WI38 (cell line): ENCODE data around the gene GRB2.

Experiments used
- H3K4me3 ChIP-seq: 2 replicates; pipeline ENCODE4 v1.5.1; 2011; ENCODE audit warnings: low read depth, mild to moderate bottlenecking, control low read depth, low read length
- TF ChIP-seq, protein P1 (sequence below): IDR thresholded peaks from 2 replicates; pipeline ENCODE4 v1.5.1; 2012; ENCODE audit warnings: low read depth, mild to moderate bottlenecking, control low read depth, low read length

GRB2 gene

DNA sequence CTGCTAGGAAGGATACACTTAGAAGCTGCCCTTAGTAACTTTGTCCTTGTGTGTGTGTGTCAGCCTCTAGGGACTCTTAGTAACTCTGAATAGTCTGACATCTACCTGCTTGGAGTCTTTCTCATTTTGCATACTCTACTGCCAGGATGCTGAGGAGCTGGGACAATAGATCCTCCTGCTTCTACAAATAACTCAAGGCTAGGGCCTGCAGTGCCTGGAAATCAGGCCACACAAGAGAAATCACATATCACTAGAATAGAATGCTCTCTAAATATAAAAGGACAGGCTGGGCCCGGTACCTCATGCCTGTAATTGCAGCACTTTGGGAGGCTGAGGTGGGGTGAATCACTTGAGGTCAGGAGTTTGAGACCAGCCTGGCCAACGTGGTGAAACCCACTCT is 77.7 kb downstream of the GRB2 start:
- TF ChIP-seq, protein P1, sequence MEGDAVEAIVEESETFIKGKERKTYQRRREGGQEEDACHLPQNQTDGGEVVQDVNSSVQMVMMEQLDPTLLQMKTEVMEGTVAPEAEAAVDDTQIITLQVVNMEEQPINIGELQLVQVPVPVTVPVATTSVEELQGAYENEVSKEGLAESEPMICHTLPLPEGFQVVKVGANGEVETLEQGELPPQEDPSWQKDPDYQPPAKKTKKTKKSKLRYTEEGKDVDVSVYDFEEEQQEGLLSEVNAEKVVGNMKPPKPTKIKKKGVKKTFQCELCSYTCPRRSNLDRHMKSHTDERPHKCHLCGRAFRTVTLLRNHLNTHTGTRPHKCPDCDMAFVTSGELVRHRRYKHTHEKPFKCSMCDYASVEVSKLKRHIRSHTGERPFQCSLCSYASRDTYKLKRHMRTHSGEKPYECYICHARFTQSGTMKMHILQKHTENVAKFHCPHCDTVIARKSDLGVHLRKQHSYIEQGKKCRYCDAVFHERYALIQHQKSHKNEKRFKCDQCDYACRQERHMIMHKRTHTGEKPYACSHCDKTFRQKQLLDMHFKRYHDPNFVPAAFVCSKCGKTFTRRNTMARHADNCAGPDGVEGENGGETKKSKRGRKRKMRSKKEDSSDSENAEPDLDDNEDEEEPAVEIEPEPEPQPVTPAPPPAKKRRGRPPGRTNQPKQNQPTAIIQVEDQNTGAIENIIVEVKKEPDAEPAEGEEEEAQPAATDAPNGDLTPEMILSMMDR, result no peak
- no peak overlapping the region for H3K4me3 ChIP-seq

DNA sequence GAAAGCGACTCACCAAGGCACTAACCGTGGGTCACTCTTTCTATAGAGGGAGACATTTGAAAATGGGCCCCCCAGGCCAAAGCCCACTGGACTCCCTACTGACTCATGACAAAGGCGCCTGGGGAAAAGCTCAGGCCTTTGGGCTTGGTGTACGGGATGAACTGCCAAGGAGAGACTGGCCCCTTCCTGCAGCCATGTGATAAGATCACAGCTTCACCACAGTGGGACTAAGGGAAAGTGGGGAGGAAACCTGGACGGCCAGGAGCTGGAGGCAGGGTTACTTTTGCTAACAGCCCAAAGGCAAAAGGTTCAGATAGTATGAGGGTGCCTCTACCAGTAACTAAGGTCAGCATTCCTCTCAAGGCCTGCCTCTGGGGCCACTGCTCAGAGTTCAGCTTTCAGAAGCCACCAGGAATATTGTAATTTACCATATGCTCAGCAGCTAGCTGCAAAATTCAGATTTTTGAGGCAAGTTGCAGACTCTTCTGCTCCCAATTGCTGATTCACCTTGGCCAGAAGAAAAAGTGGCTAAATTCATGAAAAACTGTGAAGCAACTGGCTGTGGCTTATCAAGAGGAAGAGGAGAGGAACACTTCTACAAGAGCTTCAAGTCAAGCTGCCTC is 79.1 kb downstream of the GRB2 start:
- TF ChIP-seq, protein P1, result no peak
- H3K4me3 ChIP-seq, result no peak overlapping the region

DNA sequence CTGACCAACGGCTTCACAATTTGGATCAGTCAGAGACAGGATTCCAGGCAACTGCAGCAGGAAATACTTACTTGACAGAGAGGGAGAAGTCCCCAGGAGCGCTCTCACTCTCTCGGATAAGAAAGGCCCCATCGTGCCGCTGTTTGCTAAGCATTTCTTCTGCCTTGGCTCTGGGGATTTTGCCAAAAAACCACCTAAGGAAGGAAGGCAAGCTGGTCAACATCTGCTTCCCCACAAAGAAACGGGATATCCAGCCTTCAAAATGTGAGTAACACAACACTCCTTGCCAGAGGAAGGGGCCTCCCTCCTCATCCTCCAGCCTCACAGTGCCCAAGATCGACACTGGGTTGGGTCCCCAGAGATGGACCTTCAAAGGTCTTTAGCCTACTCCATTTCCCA is 79.7 kb downstream of the GRB2 start:
- no peak overlapping the region for H3K4me3 ChIP-seq
- TF ChIP-seq, protein P1, result no peak

DNA sequence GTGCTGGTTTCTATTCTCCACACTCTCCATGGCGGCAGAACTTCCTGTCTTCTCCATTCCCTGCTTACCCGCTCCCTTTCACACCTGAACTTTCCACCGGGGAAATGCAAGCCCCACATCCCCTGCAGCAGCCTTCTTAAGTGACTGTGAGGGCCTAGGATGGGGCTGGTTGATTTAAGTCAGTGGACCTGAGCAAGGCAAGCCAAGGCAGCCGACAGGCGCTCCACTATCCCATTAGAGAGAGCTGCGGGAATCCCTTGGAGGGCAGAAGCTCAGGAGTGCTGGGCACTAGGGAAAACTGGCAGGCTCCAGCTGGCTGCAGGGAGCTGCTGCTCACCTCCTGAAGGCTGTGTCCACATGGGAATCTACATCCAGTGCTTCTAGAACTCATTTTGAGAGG is 80.1 kb downstream of the GRB2 start:
- H3K4me3 ChIP-seq, result no peak overlapping the region
- TF ChIP-seq, protein P1, result no peak

DNA sequence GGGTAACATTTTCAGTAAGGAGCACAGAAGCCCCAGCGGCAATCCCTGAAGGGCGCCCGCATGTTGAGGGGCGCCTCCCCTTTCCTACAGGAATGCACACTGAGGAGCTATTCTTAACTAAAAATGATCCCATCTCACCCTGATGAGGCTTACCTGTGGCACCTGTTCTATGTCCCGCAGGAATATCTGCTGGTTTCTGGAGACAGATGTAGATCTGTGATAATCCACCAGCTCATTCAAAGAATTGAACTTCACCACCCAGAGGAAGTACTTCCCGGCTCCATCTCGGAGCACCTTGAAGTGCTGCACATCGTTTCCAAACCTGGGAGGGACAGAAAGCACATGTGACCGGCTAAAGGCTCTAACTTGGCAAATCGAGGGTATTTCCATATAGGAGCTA is 84.0 kb downstream of the GRB2 start:
- TF ChIP-seq, protein P1, result no peak
- H3K4me3 ChIP-seq, result no peak overlapping the region

DNA sequence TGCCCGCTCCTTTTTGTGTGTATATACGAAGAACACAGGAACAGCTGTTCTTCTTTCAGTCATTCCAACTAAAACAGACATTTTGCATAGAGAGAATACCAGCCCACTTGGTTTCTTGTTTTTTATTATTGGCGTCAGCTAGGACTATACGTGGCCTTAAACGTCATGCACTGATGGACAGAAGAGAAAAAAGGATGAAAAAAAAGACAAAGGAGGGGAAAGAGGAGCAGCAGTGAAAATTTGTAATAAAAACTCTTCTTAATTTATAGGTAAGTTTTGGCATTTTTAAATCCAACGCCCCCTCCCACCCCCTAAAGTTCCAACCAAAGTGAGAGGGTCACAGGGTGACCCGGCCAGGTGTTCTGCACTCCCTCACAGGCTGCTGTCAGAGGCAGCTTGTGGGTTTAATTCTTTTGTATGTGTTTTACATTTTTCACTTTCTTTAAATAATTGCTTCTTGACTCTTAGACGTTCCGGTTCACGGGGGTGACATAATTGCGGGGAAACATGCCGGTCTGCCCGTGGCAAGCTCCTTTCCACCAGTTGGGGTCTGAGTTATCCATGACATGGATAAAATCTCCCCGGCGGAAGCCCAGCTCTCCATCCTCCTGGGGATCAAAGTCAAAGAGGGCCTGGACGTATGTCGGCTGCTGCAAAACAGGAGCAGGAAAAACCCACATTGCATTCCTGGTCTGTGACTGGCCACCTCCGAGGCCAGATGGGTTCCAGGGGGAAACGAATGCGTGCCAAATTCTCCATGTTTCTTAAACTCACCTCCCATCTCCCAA is 85.4 kb downstream of the GRB2 start:
- no peak overlapping the region for H3K4me3 ChIP-seq
- TF ChIP-seq, protein P1, result no peak

DNA sequence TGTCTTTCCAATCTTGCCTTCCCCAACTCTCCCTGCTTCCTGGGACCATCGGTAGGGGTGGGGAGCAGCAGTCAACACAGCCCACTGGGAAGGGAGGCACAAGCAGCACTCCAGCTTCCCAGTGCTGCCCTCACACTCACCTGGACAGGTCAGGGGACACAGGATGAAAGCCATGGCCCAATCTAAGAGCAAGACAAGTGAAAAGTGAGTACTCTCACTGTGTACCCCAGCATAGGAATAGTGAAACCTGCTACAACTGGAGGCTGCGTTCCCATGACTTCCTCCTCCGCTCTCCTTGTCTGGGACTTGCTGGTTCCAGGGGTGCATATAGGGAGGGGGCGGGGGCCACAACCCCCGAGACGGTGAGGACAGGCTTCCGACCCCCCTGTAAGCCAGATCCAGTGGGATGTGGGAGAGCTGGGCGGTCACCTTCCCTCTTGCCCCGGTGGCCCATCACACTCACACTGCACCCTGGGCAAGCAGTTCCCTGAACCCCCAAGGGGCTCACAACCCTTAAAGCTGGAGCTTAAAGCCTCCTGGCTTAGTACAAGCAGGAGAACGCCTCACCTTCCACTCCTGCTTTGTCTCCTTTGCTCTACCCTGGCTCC is 86.8 kb downstream of the GRB2 start:
- TF ChIP-seq, protein P1, result no peak
- no peak overlapping the region for H3K4me3 ChIP-seq
